HCT116 (cell line): ENCODE data around the gene CHD1. TPM values are rescaled to one million over a fixed set of nuclear protein-coding genes. Genes with fewer than 3 reads are reported as not detected.
A peak's percentile ranks its signal among the peaks of the same experiment; 100 is the strongest.

ENCODE experiments used
- ATAC-seq: fragments of 200-7000 bp; cut with Tn5 transposase; 2 replicates; pipeline ENCODE4 v1.9.1; 2020; ENCODE audit warnings: mild to moderate bottlenecking, moderate library complexity
- BruUV-seq: library from RNA; stranded (reverse); fragments of 400-500 nt; replicated peaks from 2 replicates; lab custom pipeline; 2021; lab: Mats Ljungman, UMichigan
- CTCF ChIA-PET: fragments of 300-600 bp; sonication (Branson Sonifier 250); formaldehyde crosslinking; loops from one replicate; lab custom pipeline; 2021; ENCODE audit warnings: antibody characterized with exemption; lab: Charles Lee
- POLR2A ChIA-PET: fragments of 300-600, 350-600 bp; sonication (Branson Sonifier 250); formaldehyde crosslinking; loops from one replicate; lab custom pipeline; 2021; ENCODE audit warnings: antibody characterized with exemption; lab: Charles Lee
- RAD21 ChIA-PET, 2 experiments: fragments of 300-600 bp; sonication (Branson Sonifier 250); formaldehyde crosslinking; loops; one replicate each; lab custom pipeline; 2023; ENCODE audit warnings: low total read pairs in 2 of 2; ENCODE audit not compliant: uncharacterized antibody in 2 of 2, unreplicated experiment in 2 of 2, low non-redundant PET in 1 of 2; lab: Charles Lee
- DNase-seq: peaks from one replicate; pipeline ENCODE4 v3.0.0-alpha.2; 2010; ENCODE audit warnings: low read depth, low spot score
- H2AFZ ChIP-seq: fragments of 200-600 bp; shearing (Covaris generic), sonication (generic); 2 replicates; pipeline ENCODE4 v1.6.1; 2017; ENCODE audit warnings: low read depth, mixed run types, mixed read lengths, antibody characterized with exemption, low read length; ENCODE audit not compliant: poor library complexity, severe bottlenecking
- H3K27ac ChIP-seq: 2 replicates; pipeline ENCODE4 v1.5.1; 2012; ENCODE audit warnings: low read depth, low read length
- H3K27me3 ChIP-seq: fragments of 200-600 bp; sonication (generic); 2 replicates; pipeline ENCODE4 v1.6.1; 2016; ENCODE audit warnings: mixed run types, low read length, mixed read lengths; ENCODE audit not compliant: insufficient read depth
- H3K36me3 ChIP-seq, 2 experiments: fragments of 200-500 bp in 1 of 2; fragments of 200-600 bp in 1 of 2; sonication (Bioruptor generic) in 1 of 2; sonication (generic) in 1 of 2; 2 replicates each; pipeline versions ENCODE4 v1.5.1 to v1.6.1; 2014 to 2016; ENCODE audit warnings: low read length in 2 of 2, inconsistent platforms in 1 of 2, mixed read lengths in 1 of 2, mixed run types in 1 of 2; ENCODE audit not compliant: insufficient read depth in 2 of 2, control insufficient read depth in 1 of 2
- H3K4me1 ChIP-seq, 2 experiments: fragments of 200-600 bp in 1 of 2; sonication (generic) in 1 of 2; 2 replicates each; pipeline versions ENCODE4 v1.5.1 to v1.6.1; 2012 to 2017; ENCODE audit warnings: low read length in 2 of 2, inconsistent platforms in 1 of 2, mild to moderate bottlenecking in 1 of 2, mixed read lengths in 1 of 2, mixed run types in 1 of 2, moderate library complexity in 1 of 2; ENCODE audit not compliant: insufficient read depth in 2 of 2, control insufficient read depth in 1 of 2
- H3K4me2 ChIP-seq: fragments of 200-600 bp; sonication (generic); 2 replicates; pipeline ENCODE4 v1.6.1; 2017; ENCODE audit warnings: mixed run types, low read length, mixed read lengths
- H3K4me3 ChIP-seq, 2 experiments: fragments of 200-600 bp in 1 of 2; sonication (generic) in 1 of 2; replicated peaks in 1 of 2; 2 replicates each; pipeline ENCODE4 v1.5.1; 2011 to 2016; ENCODE audit warnings: low read length in 2 of 2, control low read depth in 1 of 2, low read depth in 1 of 2, mild to moderate bottlenecking in 1 of 2, mixed read lengths in 1 of 2, mixed run types in 1 of 2
- H3K79me2 ChIP-seq: fragments of 200-600 bp; sonication (generic); 2 replicates; pipeline ENCODE4 v1.6.1; 2017; ENCODE audit warnings: mild to moderate bottlenecking, mixed run types, low read length, moderate library complexity, mixed read lengths; ENCODE audit not compliant: insufficient read depth
- H3K9ac ChIP-seq: fragments of 200-600 bp; sonication (generic); 2 replicates; pipeline ENCODE4 v1.6.1; 2016; ENCODE audit warnings: low read length, mixed read lengths
- H3K9me2 ChIP-seq: fragments of 200-600 bp; sonication (generic), shearing (Covaris generic); 2 replicates; pipeline ENCODE4 v1.6.1; 2017; ENCODE audit warnings: mixed run types, mild to moderate bottlenecking, moderate library complexity; ENCODE audit not compliant: insufficient read depth
- H3K9me3 ChIP-seq, 2 experiments: fragments of 200-500 bp in 1 of 2; fragments of 200-600 bp in 1 of 2; sonication (Bioruptor generic) in 1 of 2; sonication (generic) in 1 of 2; 2 replicates each; pipeline ENCODE4 v1.6.1; 2014 to 2017; ENCODE audit warnings: low read length in 2 of 2, mixed read lengths in 2 of 2, inconsistent platforms in 1 of 2, low read depth in 1 of 2, mild to moderate bottlenecking in 1 of 2, mixed run types in 1 of 2, moderate library complexity in 1 of 2; ENCODE audit not compliant: control insufficient read depth in 1 of 2, insufficient read depth in 1 of 2
- H4K20me1 ChIP-seq: fragments of 200-600 bp; sonication (generic), shearing (Covaris generic); 2 replicates; pipeline ENCODE4 v1.6.1; 2017; ENCODE audit warnings: mixed run types, mild to moderate bottlenecking, moderate library complexity; ENCODE audit not compliant: insufficient read depth
- CEBPB ChIP-seq: IDR thresholded peaks from 2 replicates; pipeline ENCODE4 v1.6.1; 2012; ENCODE audit warnings: low read depth
- ELF1 ChIP-seq: IDR thresholded peaks from 2 replicates; pipeline ENCODE4 v1.6.1; 2012; ENCODE audit warnings: low read depth, borderline replicate concordance
- JUND ChIP-seq: IDR thresholded peaks from 2 replicates; pipeline ENCODE4 v1.6.1; 2012
- RAD21 ChIP-seq: IDR thresholded peaks from 2 replicates; pipeline ENCODE4 v1.6.1; 2012; ENCODE audit warnings: low read depth, mild to moderate bottlenecking
- SIN3A ChIP-seq: IDR thresholded peaks from 2 replicates; pipeline ENCODE4 v1.6.1; 2012; ENCODE audit warnings: low read depth
- SP1 ChIP-seq: IDR thresholded peaks from 2 replicates; pipeline ENCODE4 v1.6.1; 2012; ENCODE audit warnings: low read depth
- ZNF274 ChIP-seq: fragments of 200-500 bp; sonication (Bioruptor generic); IDR thresholded peaks from 2 replicates; pipeline ENCODE4 v1.6.1; 2014; ENCODE audit warnings: mild to moderate bottlenecking, low read depth, low read length, inconsistent platforms
- intact Hi-C: fragments of 100-400 bp; cut with micrococcal nuclease; formaldehyde crosslinking; loops from 2 replicates; pipeline ENCODE4 v1.10.0; 2022
- total RNA-seq: library from RNA; stranded (reverse); gene quantifications from one replicate; pipeline ENCODE4 v1.2.1, GENCODE V29; 2021; ENCODE audit not compliant: unreplicated experiment
- TF ChIP-seq, protein P1 (sequence below), 3 experiments: fragments of 200-600 bp in 1 of 3; sonication (generic) in 1 of 3; IDR thresholded peaks in 2 of 3; conservative IDR thresholded peaks in 1 of 3; 2 replicates each; pipeline ENCODE4 v1.5.1; 2012 to 2017; ENCODE audit warnings: low read depth in 2 of 3, low read length in 2 of 3, antibody characterized with exemption in 1 of 3, borderline replicate concordance in 1 of 3, control low read depth in 1 of 3, mild to moderate bottlenecking in 1 of 3, mixed read lengths in 1 of 3, mixed run types in 1 of 3, moderate library complexity in 1 of 3; ENCODE audit not compliant: insufficient read depth in 1 of 3
- TF ChIP-seq, protein P2 (sequence below): IDR thresholded peaks from 2 replicates; pipeline ENCODE4 v1.6.1; 2011; ENCODE audit warnings: mild to moderate bottlenecking, low read length, moderate library complexity; ENCODE audit not compliant: insufficient replicate concordance; ENCODE audit errors: extremely low read depth

Gene CHD1
- total RNA-seq, 1 experiment from 2014 or later: 43.9 TPM

DNA sequence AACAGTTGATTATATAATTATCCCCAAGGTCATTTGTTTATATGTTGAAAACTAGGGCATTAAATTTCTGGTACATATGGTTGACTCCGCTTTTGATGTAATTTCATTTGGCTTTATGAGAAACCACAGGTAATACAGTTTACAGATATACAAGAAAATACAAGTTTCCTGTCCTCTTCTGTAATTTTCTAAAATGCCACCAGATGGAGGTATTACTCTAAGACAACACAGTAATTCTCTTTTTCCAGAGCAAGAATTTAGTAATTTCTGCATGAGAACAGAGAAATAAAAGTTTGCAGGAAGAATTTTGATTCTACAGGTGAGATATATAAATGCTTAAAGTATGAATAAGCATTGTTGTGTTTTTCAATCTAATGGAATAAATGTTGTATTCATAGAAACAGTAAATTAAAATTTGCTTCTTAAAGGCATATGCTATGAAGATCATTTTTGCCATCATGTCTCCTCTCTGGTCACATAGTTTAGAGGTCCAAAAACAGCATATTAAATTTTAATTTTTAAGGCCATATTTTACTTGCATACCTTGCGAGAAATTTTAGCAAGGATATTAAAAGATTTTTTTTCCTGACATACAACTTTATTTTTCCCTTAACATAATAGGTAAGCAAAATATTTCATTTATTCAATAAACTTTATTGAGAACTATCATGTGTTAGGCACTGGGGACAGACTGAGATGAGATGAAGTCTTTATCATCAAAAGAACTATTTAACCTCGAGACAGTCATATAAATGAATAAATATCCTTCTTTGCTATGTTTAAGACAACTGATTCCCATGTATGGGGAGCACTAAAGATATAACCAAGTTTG is 22.7 kb downstream of the CHD1 start:
- intact Hi-C loops: loop anchor here (1.0 kb wide), 2 partner anchors 126 to 154 kb away; no protein-coding TSS in a partner anchor
- H3K4me2 ChIP-seq: no peak overlapping the region
- H3K9ac ChIP-seq: no peak overlapping the region
- TF ChIP-seq ZNF274 (no peak), CEBPB (peak; percentile 14; the same call in 1 of the 2 replicates), RAD21 (peak; percentile 67), SIN3A (no peak), JUND (no peak), ELF1 (no peak), SP1 (no peak)
- TF ChIP-seq, protein P1, sequence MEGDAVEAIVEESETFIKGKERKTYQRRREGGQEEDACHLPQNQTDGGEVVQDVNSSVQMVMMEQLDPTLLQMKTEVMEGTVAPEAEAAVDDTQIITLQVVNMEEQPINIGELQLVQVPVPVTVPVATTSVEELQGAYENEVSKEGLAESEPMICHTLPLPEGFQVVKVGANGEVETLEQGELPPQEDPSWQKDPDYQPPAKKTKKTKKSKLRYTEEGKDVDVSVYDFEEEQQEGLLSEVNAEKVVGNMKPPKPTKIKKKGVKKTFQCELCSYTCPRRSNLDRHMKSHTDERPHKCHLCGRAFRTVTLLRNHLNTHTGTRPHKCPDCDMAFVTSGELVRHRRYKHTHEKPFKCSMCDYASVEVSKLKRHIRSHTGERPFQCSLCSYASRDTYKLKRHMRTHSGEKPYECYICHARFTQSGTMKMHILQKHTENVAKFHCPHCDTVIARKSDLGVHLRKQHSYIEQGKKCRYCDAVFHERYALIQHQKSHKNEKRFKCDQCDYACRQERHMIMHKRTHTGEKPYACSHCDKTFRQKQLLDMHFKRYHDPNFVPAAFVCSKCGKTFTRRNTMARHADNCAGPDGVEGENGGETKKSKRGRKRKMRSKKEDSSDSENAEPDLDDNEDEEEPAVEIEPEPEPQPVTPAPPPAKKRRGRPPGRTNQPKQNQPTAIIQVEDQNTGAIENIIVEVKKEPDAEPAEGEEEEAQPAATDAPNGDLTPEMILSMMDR (IDR thresholded peaks at IDR 0.05 in 2 of 3, conservative IDR thresholded peaks at IDR 0.05 in 1 of 3; ENCODE audit: borderline replicate concordance in 1 of 3, insufficient read depth in 1 of 3, low read depth in 2 of 3, low read length in 2 of 3): peak; percentile 43 to 77 (median 54); a peak in 4 of 6 replicates
- TF ChIP-seq, protein P2, sequence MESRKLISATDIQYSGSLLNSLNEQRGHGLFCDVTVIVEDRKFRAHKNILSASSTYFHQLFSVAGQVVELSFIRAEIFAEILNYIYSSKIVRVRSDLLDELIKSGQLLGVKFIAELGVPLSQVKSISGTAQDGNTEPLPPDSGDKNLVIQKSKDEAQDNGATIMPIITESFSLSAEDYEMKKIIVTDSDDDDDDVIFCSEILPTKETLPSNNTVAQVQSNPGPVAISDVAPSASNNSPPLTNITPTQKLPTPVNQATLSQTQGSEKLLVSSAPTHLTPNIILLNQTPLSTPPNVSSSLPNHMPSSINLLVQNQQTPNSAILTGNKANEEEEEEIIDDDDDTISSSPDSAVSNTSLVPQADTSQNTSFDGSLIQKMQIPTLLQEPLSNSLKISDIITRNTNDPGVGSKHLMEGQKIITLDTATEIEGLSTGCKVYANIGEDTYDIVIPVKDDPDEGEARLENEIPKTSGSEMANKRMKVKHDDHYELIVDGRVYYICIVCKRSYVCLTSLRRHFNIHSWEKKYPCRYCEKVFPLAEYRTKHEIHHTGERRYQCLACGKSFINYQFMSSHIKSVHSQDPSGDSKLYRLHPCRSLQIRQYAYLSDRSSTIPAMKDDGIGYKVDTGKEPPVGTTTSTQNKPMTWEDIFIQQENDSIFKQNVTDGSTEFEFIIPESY: no peak
- no peaks in the 10 kb centered on the region for H3K9me2 ChIP-seq
- peaks cover 26 to 39% of the 10 kb centered on the region in 2 experiments for H3K36me3 ChIP-seq
- BruUV-seq: no TSS peak
- no peak overlapping the region for H3K27ac ChIP-seq
- no peaks in the 10 kb centered on the region for H3K4me1 ChIP-seq
- POLR2A ChIA-PET: no interaction called here
- H4K20me1 ChIP-seq: peaks cover 48% of the 10 kb centered on the region
- no peaks in the 10 kb centered on the region for H3K9me3 ChIP-seq
- no peak for DNase-seq
- peaks cover 96% of the 10 kb centered on the region for H3K79me2 ChIP-seq
- no peak overlapping the region for H3K4me3 ChIP-seq
- RAD21 ChIA-PET: no interaction called here
- no peak overlapping the region for H2AFZ ChIP-seq
- no peaks in the 10 kb centered on the region for H3K27me3 ChIP-seq
- CTCF ChIA-PET: interaction anchor here (1.9 kb wide), 1 partner anchor 155 kb away, joined by 10 read pairs; no protein-coding TSS in a partner anchor
- ATAC-seq: peak; percentile 55; the same call in 1 of the 2 replicates
